ENCODE measurements around the gene SPDYE6.
"Not testable (repeated sequence)": the region's sequence is repeated elsewhere in the genome, so short reads cannot be mapped to it uniquely, and the experiment has no call there.

Gene SPDYE6

GRCh38 chr7:102302025-102302424 is 54.2 kb downstream of the SPDYE6 start:
- DNase-seq (ENCODE audit: extremely low read depth, low read depth) = no peak
- no peak for TF ChIP-seq CTCF (IDR thresholded peaks at IDR 0.05; ENCODE audit: low read depth, low read length, missing control alignments)
- H3K4me3 ChIP-seq (replicated peaks; ENCODE audit: low read depth, low read length) = no peak overlapping the region

- not testable (repeated sequence) for H3K4me3 ChIP-seq (replicated peaks; ENCODE audit: low read depth, low read length); DNase-seq (ENCODE audit: extremely low read depth, low read depth)
Observed at GRCh38 chr7:102301367-102301766, 54.9 kb downstream of the SPDYE6 start.

- peak; percentile 15 for TF ChIP-seq CTCF (IDR thresholded peaks at IDR 0.05; ENCODE audit: low read depth, low read length, missing control alignments)
- H3K4me3 ChIP-seq (replicated peaks; ENCODE audit: low read depth, low read length) = no peak overlapping the region
- no peak for DNase-seq (ENCODE audit: extremely low read depth, low read depth)
Observed at GRCh38 chr7:102300643-102301221, 55.5 kb downstream of the SPDYE6 start.

GRCh38 chr7:102297487-102298218 is 58.6 kb downstream of the SPDYE6 start:
- no peak for TF ChIP-seq CTCF (IDR thresholded peaks at IDR 0.05; ENCODE audit: low read depth, low read length, missing control alignments)
- no peak for DNase-seq (ENCODE audit: extremely low read depth, low read depth)
- H3K4me3 ChIP-seq (replicated peaks; ENCODE audit: low read depth, low read length) = no peak overlapping the region

GRCh38 chr7:102296514-102296913 is 59.7 kb downstream of the SPDYE6 start:
- no peak for DNase-seq (ENCODE audit: extremely low read depth, low read depth)
- no peak for TF ChIP-seq CTCF (IDR thresholded peaks at IDR 0.05; ENCODE audit: low read depth, low read length, missing control alignments)
- H3K4me3 ChIP-seq (replicated peaks; ENCODE audit: low read depth, low read length) = no peak overlapping the region

- no peak overlapping the region for H3K4me3 ChIP-seq (replicated peaks; ENCODE audit: low read depth, low read length)
- no peak for TF ChIP-seq CTCF (IDR thresholded peaks at IDR 0.05; ENCODE audit: low read depth, low read length, missing control alignments)
- no peak for DNase-seq (ENCODE audit: extremely low read depth, low read depth)
Observed at GRCh38 chr7:102296179-102296438, 60.1 kb downstream of the SPDYE6 start.

All from HFF-Myc (cell line).